BE2C (cell line): ENCODE results near the gene AQP12B.

Source experiments
- DNase-seq: peaks from one replicate; pipeline ENCODE4 v3.0.0-alpha.2; 2020
- H3K27me3 ChIP-seq: fragments of 250-450 bp; sonication (Bioruptor Pico); 2 replicates; pipeline ENCODE4 v1.5.1; 2020; ENCODE audit warnings: mild to moderate bottlenecking
- H3K36me3 ChIP-seq: fragments of 250-450 bp; sonication (Bioruptor Pico); 2 replicates; pipeline ENCODE4 v1.5.1; 2020; ENCODE audit warnings: mild to moderate bottlenecking
- H3K4me1 ChIP-seq: fragments of 250-450 bp; sonication (Bioruptor Pico); 2 replicates; pipeline ENCODE4 v1.5.1; 2020
- H3K4me3 ChIP-seq: 2 replicates; pipeline ENCODE4 v1.5.1; 2011; ENCODE audit warnings: low read depth, low read length
- H3K9me3 ChIP-seq: fragments of 250-450 bp; sonication (Bioruptor Pico); 2 replicates; pipeline ENCODE4 v1.5.1; 2020
- TF ChIP-seq, protein P1 (sequence below): IDR thresholded peaks from 2 replicates; pipeline ENCODE4 v1.5.1; 2012; ENCODE audit warnings: mild to moderate bottlenecking, low read depth, low read length

Gene AQP12B

GRCh38 chr2:240727913-240728312 is 45.2 kb upstream of the AQP12B start:
- TF ChIP-seq, protein P1, sequence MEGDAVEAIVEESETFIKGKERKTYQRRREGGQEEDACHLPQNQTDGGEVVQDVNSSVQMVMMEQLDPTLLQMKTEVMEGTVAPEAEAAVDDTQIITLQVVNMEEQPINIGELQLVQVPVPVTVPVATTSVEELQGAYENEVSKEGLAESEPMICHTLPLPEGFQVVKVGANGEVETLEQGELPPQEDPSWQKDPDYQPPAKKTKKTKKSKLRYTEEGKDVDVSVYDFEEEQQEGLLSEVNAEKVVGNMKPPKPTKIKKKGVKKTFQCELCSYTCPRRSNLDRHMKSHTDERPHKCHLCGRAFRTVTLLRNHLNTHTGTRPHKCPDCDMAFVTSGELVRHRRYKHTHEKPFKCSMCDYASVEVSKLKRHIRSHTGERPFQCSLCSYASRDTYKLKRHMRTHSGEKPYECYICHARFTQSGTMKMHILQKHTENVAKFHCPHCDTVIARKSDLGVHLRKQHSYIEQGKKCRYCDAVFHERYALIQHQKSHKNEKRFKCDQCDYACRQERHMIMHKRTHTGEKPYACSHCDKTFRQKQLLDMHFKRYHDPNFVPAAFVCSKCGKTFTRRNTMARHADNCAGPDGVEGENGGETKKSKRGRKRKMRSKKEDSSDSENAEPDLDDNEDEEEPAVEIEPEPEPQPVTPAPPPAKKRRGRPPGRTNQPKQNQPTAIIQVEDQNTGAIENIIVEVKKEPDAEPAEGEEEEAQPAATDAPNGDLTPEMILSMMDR, result no peak
- Histone ChIP-seq H3K4me1 (no peaks in the 10 kb centered on the region), H3K27me3 (no peaks in the 10 kb centered on the region), H3K4me3 (no peak overlapping the region), H3K9me3 (no peaks in the 10 kb centered on the region; the same call in 1 of the 2 replicates), H3K36me3 (no peaks in the 10 kb centered on the region)
- DNase-seq, result no peak

- Histone ChIP-seq H3K4me3 (no peak overlapping the region), H3K4me1 (no peaks in the 10 kb centered on the region), H3K27me3 (no peaks in the 10 kb centered on the region), H3K9me3 (no peaks in the 10 kb centered on the region; the same call in 1 of the 2 replicates), H3K36me3 (no peaks in the 10 kb centered on the region)
- DNase-seq, result no peak
- TF ChIP-seq, protein P1, result no peak
These were observed 44.8 kb upstream of the AQP12B start for GRCh38 chr2:240727439-240727838.

DNA sequence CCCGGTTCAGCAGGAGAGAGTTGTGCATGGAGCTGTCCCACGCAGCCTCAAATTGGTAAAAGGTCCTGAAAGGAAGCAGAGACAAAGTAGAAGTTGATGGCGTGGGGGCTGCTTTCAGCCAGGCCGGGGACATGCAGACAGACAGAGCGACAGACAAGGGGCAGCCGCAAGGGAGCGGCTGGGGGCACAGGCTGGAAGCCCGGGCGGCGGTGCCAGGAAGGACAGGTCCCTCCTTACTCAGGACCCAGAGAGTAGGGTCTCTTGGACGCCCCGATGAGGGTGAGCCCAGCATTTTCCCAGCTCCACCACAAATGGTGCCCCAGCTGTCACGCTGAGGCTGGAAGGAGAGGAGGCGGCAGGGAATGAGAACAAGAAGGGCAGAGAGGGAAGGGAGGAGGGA is 44.2 kb upstream of the AQP12B start:
- TF ChIP-seq, protein P1, result no peak
- Histone ChIP-seq H3K4me3 (no peak overlapping the region), H3K9me3 (no peaks in the 10 kb centered on the region; the same call in 1 of the 2 replicates), H3K4me1 (no peaks in the 10 kb centered on the region), H3K27me3 (no peaks in the 10 kb centered on the region), H3K36me3 (no peaks in the 10 kb centered on the region)
- DNase-seq, result no peak

DNA sequence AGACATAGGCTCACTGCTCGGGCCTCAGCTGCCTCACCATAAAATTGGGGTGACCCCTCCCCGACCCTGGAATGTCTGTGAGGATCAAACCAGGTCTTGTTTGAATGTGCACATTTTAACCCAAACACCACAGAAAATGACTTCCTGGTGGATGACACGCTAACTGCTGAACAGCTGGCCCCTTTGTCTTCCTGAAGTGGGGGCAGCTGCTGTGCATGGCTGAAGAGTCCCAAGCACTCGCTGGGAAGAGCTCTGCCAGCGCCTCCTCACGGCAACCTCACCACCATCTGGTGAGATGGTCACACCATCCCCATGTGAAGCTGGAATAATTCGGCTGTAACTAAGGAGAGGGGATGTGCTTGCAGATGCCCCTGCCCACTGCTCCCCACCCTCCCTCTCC is 43.0 kb upstream of the AQP12B start:
- no peak for DNase-seq

GRCh38 chr2:240725266-240725665 is 42.6 kb upstream of the AQP12B start:
- H3K4me1 ChIP-seq, result no peaks in the 10 kb centered on the region
- DNase-seq, result no peak
- TF ChIP-seq, protein P1, result no peak
- H3K4me3 ChIP-seq, result no peak overlapping the region
- no peaks in the 10 kb centered on the region; the same call in 1 of the 2 replicates for H3K9me3 ChIP-seq
- H3K36me3 ChIP-seq, result no peaks in the 10 kb centered on the region
- no peaks in the 10 kb centered on the region for H3K27me3 ChIP-seq

More for the DNA sequence above, 43.0 kb upstream of the AQP12B start:
- H3K36me3 ChIP-seq, result no peaks in the 10 kb centered on the region
- no peaks in the 10 kb centered on the region for H3K4me1 ChIP-seq
- no peaks in the 10 kb centered on the region for H3K27me3 ChIP-seq
- TF ChIP-seq, protein P1, result no peak
- H3K4me3 ChIP-seq, result no peak overlapping the region
- no peaks in the 10 kb centered on the region; the same call in 1 of the 2 replicates for H3K9me3 ChIP-seq

GRCh38 chr2:240724431-240724830 is 41.7 kb upstream of the AQP12B start:
- Histone ChIP-seq H3K36me3 (no peaks in the 10 kb centered on the region), H3K9me3 (no peaks in the 10 kb centered on the region; the same call in 1 of the 2 replicates), H3K27me3 (no peaks in the 10 kb centered on the region), H3K4me1 (no peaks in the 10 kb centered on the region), H3K4me3 (no peak overlapping the region)
- no peak for DNase-seq
- TF ChIP-seq, protein P1, result no peak
